BJ (cell line): Measurements from ENCODE around the gene CENPC. TPM values are rescaled to one million over a fixed set of nuclear protein-coding genes. Genes with fewer than 3 reads are reported as not detected.
A peak's percentile ranks its signal among the peaks of the same experiment; 100 is the strongest.
"Not testable (repeated sequence)": the region's sequence is repeated elsewhere in the genome, so short reads cannot be mapped to it uniquely, and the experiment has no call there.

Source experiments
- CTCF ChIA-PET: fragments of 350-600 bp; formaldehyde crosslinking; extraction: SDS; loops from one replicate; lab custom pipeline; 2021; ENCODE audit warnings: antibody characterized with exemption, inconsistent platforms; lab: Yijun Ruan, JAX
- POLR2A ChIA-PET: fragments of 300-600 bp; sonication (Branson Sonifier 250); formaldehyde crosslinking; extraction: SDS; loops from one replicate; lab custom pipeline; 2021; ENCODE audit warnings: antibody characterized with exemption; lab: Charles Lee
- DNase-seq: peaks from one replicate; pipeline ENCODE4 v3.0.0-alpha.2; 2011; ENCODE audit warnings: low read depth
- H3K27me3 ChIP-seq: 2 replicates; pipeline ENCODE4 v1.6.0; 2011; ENCODE audit warnings: low read length; ENCODE audit not compliant: control insufficient read depth, insufficient read depth
- H3K36me3 ChIP-seq: 2 replicates; pipeline ENCODE4 v1.5.1; 2011; ENCODE audit warnings: low read length; ENCODE audit not compliant: control insufficient read depth, insufficient read depth
- H3K4me3 ChIP-seq: 2 replicates; pipeline ENCODE4 v1.5.1; 2011; ENCODE audit warnings: low read depth, mild to moderate bottlenecking, control low read depth, low read length
- polyA plus RNA-seq: library from polyadenylated mRNA; depleted of rRNA; stranded (reverse); fragments of >200 nt; gene quantifications from 2 replicates; pipeline ENCODE4 v1.2.3, GENCODE V29; 2011
- TF ChIP-seq, protein P1 (sequence below): IDR thresholded peaks from 2 replicates; pipeline ENCODE4 v1.5.1; 2011; ENCODE audit warnings: low read depth, mild to moderate bottlenecking, control low read depth, inconsistent platforms, low read length, moderate library complexity; ENCODE audit not compliant: insufficient read depth

CENPC gene
- polyA plus RNA-seq, 1 experiment, result 3.6 TPM

DNA sequence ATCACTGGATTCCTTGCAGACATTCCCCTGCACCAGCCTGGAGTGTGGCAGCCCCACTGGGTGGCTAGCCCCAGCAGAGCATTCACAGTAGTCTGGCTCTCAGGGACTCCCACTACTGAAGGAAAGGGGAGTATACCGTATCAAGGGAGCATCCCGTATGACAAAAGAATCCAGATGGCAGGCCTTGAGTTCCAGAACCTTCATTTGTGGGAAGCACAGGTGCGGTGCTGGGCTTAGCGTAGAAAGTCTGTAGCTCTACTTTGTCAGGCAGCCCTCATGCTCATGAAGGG is 79.6 kb downstream of the CENPC start:
- DNase-seq, result no peak
- TF ChIP-seq, protein P1, sequence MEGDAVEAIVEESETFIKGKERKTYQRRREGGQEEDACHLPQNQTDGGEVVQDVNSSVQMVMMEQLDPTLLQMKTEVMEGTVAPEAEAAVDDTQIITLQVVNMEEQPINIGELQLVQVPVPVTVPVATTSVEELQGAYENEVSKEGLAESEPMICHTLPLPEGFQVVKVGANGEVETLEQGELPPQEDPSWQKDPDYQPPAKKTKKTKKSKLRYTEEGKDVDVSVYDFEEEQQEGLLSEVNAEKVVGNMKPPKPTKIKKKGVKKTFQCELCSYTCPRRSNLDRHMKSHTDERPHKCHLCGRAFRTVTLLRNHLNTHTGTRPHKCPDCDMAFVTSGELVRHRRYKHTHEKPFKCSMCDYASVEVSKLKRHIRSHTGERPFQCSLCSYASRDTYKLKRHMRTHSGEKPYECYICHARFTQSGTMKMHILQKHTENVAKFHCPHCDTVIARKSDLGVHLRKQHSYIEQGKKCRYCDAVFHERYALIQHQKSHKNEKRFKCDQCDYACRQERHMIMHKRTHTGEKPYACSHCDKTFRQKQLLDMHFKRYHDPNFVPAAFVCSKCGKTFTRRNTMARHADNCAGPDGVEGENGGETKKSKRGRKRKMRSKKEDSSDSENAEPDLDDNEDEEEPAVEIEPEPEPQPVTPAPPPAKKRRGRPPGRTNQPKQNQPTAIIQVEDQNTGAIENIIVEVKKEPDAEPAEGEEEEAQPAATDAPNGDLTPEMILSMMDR, result no peak
- no peak overlapping the region for H3K4me3 ChIP-seq
- H3K27me3 ChIP-seq, result no peaks in the 10 kb centered on the region
- peaks cover 3% of the 10 kb centered on the region; the same call in 1 of the 2 replicates for H3K36me3 ChIP-seq
- CTCF ChIA-PET, result interaction anchor here (1.0 to 1.6 kb wide), 2 partner anchors 25 to 72 kb away, joined by 3 to 4 read pairs; no protein-coding TSS in a partner anchor
- POLR2A ChIA-PET, result no interaction called here

DNA sequence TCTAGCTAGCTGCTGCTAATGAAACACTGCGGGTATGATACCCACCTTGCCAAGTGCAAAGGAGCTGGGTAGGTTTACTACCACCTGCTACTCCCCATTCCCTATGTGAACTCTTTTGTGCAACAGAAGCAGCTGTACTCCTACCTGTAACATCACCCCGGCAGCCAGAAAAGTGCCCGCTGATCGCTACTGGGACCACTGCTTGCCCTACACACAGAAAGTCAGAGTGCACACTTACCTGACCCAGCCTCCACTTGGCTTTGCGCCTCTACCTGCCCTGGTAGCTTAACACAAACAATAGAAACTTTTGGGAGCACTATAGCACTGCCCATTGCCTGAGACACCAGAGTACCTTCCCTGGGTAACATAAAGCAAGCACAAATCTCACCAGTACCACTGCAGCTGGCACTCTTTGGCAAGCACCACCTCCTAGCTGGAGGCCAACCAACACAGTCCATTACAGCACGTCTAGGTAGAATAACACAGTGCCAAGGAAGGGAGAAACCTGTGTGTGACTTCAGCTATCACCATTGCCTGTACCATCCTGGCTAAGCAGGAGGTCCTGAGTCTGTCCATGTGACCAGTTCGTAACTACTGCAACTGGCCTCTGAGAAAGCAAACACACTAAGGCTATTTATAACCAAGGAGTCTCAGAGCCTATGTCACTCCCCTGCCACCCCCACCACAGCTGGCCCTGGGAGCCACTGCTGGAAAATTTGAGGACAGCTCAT is 80.1 kb downstream of the CENPC start:
- TF ChIP-seq, protein P1, result no peak
- peaks cover 3% of the 10 kb centered on the region; the same call in 1 of the 2 replicates for H3K36me3 ChIP-seq
- ChIA-PET CTCF (interaction anchor here (1.6 kb wide), 1 partner anchor 72 kb away, joined by 4 read pairs; no protein-coding TSS in a partner anchor), POLR2A (no interaction called here)
- H3K4me3 ChIP-seq, result no peak overlapping the region
- DNase-seq, result no peak
- H3K27me3 ChIP-seq, result no peaks in the 10 kb centered on the region

DNA sequence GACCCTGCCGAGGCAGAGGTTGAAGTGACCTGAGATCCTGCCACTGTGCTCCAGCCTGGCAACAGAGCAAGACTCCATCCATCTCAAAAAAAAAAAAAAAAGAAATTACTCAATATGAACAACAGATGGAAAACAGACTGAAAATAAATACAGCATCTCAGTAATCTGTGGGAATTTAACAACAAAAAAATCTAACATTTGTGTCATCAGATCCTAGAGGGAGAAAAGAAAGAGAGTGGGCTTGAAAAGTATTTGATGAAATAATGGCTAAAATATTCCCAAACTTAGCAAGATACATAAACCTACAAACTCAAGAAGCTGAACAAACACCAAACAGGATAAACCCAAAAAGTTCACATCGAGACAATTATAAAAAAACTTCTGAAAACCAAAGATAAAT is 84.7 kb downstream of the CENPC start:
- ChIA-PET CTCF (no interaction called here), POLR2A (no interaction called here)
- TF ChIP-seq, protein P1, result no peak
- Histone ChIP-seq H3K36me3 (0 out of 2 replicates have a peak, but pooled peaks cover 2% of the 10 kb centered on the region), H3K27me3 (no peaks in the 10 kb centered on the region), H3K4me3 (no peak overlapping the region)
- DNase-seq, result peak; percentile 35

DNA sequence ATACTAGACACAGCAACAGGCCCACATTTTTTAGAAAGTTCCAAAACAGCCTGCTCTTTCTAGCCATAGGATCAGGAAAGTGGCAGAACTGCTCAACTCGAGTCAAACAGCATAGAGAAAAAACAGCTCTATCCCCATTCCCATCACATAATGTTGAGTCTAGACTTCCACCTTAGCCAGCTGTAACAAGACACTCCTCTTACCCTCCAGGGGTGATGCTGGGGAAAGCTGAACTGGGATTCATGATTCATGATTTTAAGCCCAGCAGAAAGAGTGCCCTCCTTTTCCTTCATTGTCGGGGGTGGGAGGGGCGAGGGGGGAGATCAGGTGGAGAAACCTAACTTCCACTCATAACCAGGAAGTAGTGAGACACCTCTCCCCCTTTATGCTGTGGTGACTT is 86.1 kb downstream of the CENPC start:
- POLR2A ChIA-PET, result no interaction called here
- H3K27me3 ChIP-seq, result no peaks in the 10 kb centered on the region
- TF ChIP-seq, protein P1, result no peak
- no peak for DNase-seq
- CTCF ChIA-PET, result no interaction called here
- H3K4me3 ChIP-seq, result no peak overlapping the region
- 0 out of 2 replicates have a peak, but pooled peaks cover 2% of the 10 kb centered on the region for H3K36me3 ChIP-seq

DNA sequence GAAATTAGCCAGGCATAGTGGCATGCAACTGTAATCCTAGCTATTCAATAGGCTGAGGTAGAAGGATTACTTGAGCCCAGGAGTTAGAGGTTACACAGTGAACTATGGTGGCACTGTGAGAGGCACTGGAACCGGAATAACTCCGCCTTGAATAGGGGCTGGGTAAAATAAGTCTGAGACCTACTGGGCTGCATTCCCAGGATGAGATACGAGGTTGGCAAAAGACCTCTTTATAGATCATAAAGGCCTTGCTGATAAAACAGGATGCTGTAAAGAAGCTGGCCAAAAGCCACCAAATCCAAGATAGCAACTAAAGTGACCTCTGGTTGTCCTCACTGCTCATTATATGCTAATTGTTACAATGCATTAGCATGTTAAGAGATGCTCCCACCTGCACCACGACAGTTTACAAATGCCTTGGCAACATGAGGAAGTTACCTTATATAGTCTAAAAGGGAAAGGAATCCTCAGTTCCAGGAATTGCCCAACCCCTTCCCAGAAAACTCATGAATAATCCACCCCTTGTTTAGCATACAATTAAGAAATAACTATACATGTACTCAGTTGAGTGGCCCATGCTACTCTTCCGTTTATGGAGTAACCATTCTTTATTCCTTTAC is 88.6 kb downstream of the CENPC start:
- ChIA-PET POLR2A (no interaction called here), CTCF (no interaction called here)
- Histone ChIP-seq H3K36me3 (0 out of 2 replicates have a peak, but pooled peaks cover 2% of the 10 kb centered on the region), H3K27me3 (no peaks in the 10 kb centered on the region), H3K4me3 (no peak overlapping the region)
- TF ChIP-seq, protein P1, result no peak
- DNase-seq, result no peak

DNA sequence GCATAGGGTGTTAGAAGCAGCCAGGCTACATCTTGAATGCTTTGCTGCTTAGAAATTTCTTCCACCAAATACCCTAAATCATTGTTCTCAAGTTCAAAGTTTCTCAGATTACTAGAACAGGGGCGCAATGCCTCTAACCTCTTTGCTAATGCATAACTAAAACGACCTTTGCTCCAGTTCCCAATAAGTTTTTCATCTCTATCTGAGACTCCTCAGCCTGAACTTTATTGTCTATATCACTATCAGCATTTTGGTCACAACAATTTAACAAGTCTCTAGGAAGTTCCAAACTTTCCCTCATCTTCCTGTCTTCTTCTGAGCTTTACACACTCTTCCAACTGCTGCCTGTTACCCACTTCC is 92.5 kb downstream of the CENPC start:
- CTCF ChIA-PET, POLR2A ChIA-PET, H3K4me3 ChIP-seq: not testable (repeated sequence)

More for the DNA sequence above, 92.5 kb downstream of the CENPC start:
- not testable (repeated sequence) for DNase-seq, H3K27me3 ChIP-seq, H3K36me3 ChIP-seq
